Kidney (tissue), 14 donors: ENCODE measurements around the gene SLX9. TPM values are rescaled to one million over a fixed set of nuclear protein-coding genes. Genes with fewer than 3 reads are reported as not detected.

Experiments
- DNase-seq, 5 donors: peaks; one replicate each; pipeline ENCODE4 v3.0.0-alpha.2; 2013 to 2020
- FAIRE-seq: peaks from 2 replicates; lab custom pipeline; 2012; peaks lifted over from hg19 to GRCh38; lab: Jason Lieb, UNC
- H3K27ac ChIP-seq, 2 donors: one replicate each; pipeline ENCODE4 v1.7.0; 2013; ENCODE audit warnings: low read depth in 2 of 2, low read length in 2 of 2, inconsistent platforms in 1 of 2
- H3K27me3 ChIP-seq: one replicate; pipeline ENCODE4 v1.7.1; 2013; ENCODE audit warnings: low read length, inconsistent platforms; ENCODE audit not compliant: control insufficient read depth, insufficient read depth
- H3K36me3 ChIP-seq, 3 donors: one replicate each; pipeline versions ENCODE4 v1.7.0 to v1.7.1; 2013; ENCODE audit warnings: low read length in 3 of 3, control low read depth in 1 of 3, inconsistent platforms in 1 of 3; ENCODE audit not compliant: insufficient read depth in 3 of 3, control insufficient read depth in 2 of 3
- H3K4me1 ChIP-seq, 3 donors: one replicate each; pipeline versions ENCODE4 v1.7.0 to v1.7.1; 2013; ENCODE audit warnings: low read length in 3 of 3, inconsistent platforms in 1 of 3, low read depth in 1 of 3; ENCODE audit not compliant: control insufficient read depth in 2 of 3, insufficient read depth in 2 of 3
- H3K4me3 ChIP-seq, 3 donors: one replicate each; pipeline versions ENCODE4 v1.7.0 to v1.8.1; 2013; ENCODE audit warnings: low read length in 3 of 3, control low read depth in 1 of 3, inconsistent platforms in 1 of 3
- H3K9ac ChIP-seq, 3 donors: one replicate each; pipeline versions ENCODE4 v1.7.0 to v1.7.1; 2013; ENCODE audit warnings: low read length in 3 of 3, control low read depth in 1 of 3, inconsistent platforms in 1 of 3
- H3K9me3 ChIP-seq, 3 donors: one replicate each; pipeline versions ENCODE4 v1.7.0 to v1.7.1; 2013; ENCODE audit warnings: low read length in 3 of 3, control low read depth in 1 of 3, inconsistent platforms in 1 of 3; ENCODE audit not compliant: control insufficient read depth in 2 of 3, insufficient read depth in 1 of 3
- CTCF ChIP-seq: IDR thresholded peaks from 3 replicates; pipeline ENCODE4 v1.5.1; 2012; ENCODE audit warnings: mild to moderate bottlenecking, moderate library complexity, borderline replicate concordance; ENCODE audit not compliant: insufficient read depth; ENCODE audit errors: extremely low read depth
- intact Hi-C: fragments of 100-400 bp; cut with DNase I; formaldehyde crosslinking; loops from one replicate; pipeline ENCODE4 v1.11.1; 2022
- polyA plus RNA-seq: library from polyadenylated mRNA; stranded (reverse); fragments of 350-450 nt; fragmentation: Illumina TruSeq; extraction: RNeasy Lipid Tissue Mini Kit (QIAGEN cat#74804); gene quantifications from one replicate; pipeline ENCODE4 v1.2.3, GENCODE V29; 2014; ENCODE audit warnings: low read depth, low replicate concordance; ENCODE audit not compliant: insufficient read depth
- total RNA-seq: library from RNA; stranded (reverse); fragmentation: NEBNext Ultra II Directional; extraction: Animal tissue kit (Norgen Biotek cat#: 25700); gene quantifications from one replicate; pipeline ENCODE4 v1.2.1, GENCODE V29; 2021
- donor health status: control.
- donor health status: control.
- donor health status: control.
- donor health status: control.
- donor health status: control.
- donor health status: DM: yes; HTN: yes; CAD: no.
- donor health status: Normal renal cell carcinoma (clear cell type).

SLX9 gene
- total and polyA plus RNA-seq, 2 donors from 2014 or later = 27.1 to 35.1 TPM

DNA sequence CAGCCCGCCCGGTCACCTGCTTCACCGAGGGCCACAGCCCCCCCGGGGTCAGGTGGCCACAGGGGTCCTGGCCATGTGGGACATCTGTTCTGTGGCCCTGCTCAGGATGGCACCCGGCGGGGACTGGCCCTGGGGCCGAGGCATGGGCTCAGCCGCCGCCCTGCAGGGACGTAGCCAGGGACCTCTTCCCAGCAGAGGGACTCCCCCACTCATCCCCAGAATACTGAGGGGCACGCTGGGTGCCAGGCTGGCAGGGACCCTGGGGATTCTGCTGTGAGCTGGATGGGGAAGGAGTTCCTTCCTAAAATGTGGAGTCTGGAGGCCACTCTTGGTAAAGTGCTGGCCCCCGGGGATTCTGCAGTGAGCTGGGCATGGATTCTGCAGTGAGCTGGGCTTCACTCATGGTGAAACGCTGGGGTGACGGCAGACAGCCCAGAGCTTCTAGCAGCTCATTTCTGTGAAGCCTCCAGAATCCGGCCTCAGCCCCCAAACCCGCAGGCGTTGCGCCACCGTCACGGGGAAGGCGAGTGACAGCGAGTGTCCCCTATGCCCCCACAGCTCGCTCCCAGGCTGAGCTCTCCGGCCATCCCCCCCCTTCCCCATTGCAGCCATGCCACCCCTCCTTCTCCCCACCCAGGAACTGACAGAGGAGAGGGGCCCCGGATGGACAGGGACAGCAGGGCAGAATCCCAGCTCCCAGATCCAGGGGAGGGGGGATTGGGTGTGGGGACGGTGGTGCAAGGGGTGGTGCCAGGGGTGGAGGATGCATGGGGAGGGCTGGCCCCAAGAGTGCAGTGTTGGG, 20.5 kb upstream of the SLX9 start:
- DNase-seq = peak in 1 of 5 donors; percentile 77
- H3K9me3 ChIP-seq = no peaks in the 10 kb centered on the region
- H3K36me3 ChIP-seq = no peaks in the 10 kb centered on the region
- intact Hi-C loops = no loop called here
- FAIRE-seq = no peak
- H3K4me3 ChIP-seq = no peak overlapping the region
- no peak for TF ChIP-seq CTCF
- no peak overlapping the region for H3K9ac ChIP-seq
- H3K27me3 ChIP-seq = peaks cover 3% of the 10 kb centered on the region
- H3K27ac ChIP-seq = no peak overlapping the region
- H3K4me1 ChIP-seq = peaks cover 0 to 2% (median 0%) of the 10 kb centered on the region in 3 donors

- H3K4me3 ChIP-seq = peak overlapping the region in 2 of 3 donors; percentile 46 to 47
- H3K36me3 ChIP-seq = no peaks in the 10 kb centered on the region
- FAIRE-seq (no peak), DNase-seq (peak in 1 of 5 donors; percentile 80)
- peaks cover 0 to 6% (median 0%) of the 10 kb centered on the region in 3 donors for H3K4me1 ChIP-seq
- no peak for TF ChIP-seq CTCF
- no peak overlapping the region for H3K27ac ChIP-seq
- H3K9ac ChIP-seq = no peak overlapping the region
- no peaks in the 10 kb centered on the region for H3K9me3 ChIP-seq
- intact Hi-C loops = no loop called here
- H3K27me3 ChIP-seq = peaks cover 3% of the 10 kb centered on the region
These were observed 19.7 kb upstream of the SLX9 start for GRCh38 chr21:44919913-44920693.

DNA sequence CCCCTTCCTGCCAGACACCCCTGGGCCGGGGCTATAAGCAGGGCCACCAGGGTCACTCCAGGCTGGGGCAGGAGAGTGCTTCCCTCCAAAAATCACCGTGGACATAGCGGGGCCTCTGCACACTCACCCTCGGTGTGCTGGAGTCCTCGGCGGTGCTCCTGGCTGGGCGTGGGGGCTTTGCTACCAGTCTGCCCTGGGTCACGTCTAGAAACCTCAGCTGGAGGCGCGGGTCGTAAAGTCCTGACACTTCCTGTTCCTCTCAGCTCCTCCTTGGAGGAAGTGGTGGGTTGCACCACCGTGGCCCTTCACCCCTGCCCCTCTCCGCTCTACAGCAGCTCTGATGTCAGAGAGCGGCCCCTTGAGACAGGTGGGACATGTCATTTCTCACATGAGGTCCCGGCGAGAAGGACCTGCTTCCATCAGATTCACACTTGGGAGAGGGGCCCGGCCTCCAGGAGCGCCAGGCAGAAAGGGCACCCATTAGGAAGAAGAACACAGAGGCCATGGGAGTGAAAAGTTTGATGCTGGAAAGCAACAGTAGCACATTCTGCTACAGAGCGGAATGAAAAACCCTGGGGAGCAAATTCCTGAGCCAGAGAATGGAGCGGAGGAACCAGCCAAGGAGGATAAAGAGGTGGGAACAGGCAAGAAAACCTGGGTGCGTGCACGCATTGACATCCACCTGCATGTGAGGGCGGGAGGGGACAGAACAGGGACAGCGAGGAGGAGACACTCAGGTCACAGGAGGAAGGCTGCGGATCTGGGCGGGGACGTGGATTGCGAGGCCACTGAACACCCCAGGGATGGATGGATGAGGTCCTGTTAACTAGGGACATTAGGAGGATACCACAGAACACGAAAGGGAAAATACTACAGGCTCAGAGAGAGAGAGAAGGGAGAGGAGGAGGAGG, 18.9 kb upstream of the SLX9 start, which contains the start of gene ITGB2:
ITGB2 (minus strand) TSS at position 206 of the 911 bp plus-strand sequence. CDS start 10,117 bp downstream, outside the sequence.
- no peak within 1 kb of the TSS for H3K27ac ChIP-seq
- H3K4me1 ChIP-seq = peaks cover 0 to 6% (median 0%) of the 10 kb centered on the region in 3 donors
- H3K36me3 ChIP-seq = no peaks in the 10 kb centered on the region
- DNase-seq = peak in 3 of 5 donors; percentile 35 to 82 (median 58)
- no peak for FAIRE-seq
- H3K4me3 ChIP-seq = peak within 1 kb of the TSS in 2 of 3 donors; percentile 46 to 47
- no peak for TF ChIP-seq CTCF
- intact Hi-C loops = no loop called here
- no peak within 1 kb of the TSS for H3K9ac ChIP-seq
- H3K27me3 ChIP-seq = peaks cover 3% of the 10 kb centered on the region
- H3K9me3 ChIP-seq = no peaks in the 10 kb centered on the region
